Muscle layer of duodenum (tissue), 2 donors: ENCODE data around the gene TMEM33.

ENCODE experiments used
- H3K27ac ChIP-seq: one replicate; pipeline ENCODE4 v1.7.0; 2013; ENCODE audit warnings: mild to moderate bottlenecking, low read length
- H3K27me3 ChIP-seq: one replicate; pipeline ENCODE4 v1.7.0; 2013; ENCODE audit warnings: low read depth, mild to moderate bottlenecking, control low read depth, low read length
- H3K36me3 ChIP-seq, 2 donors: one replicate each; pipeline ENCODE4 v1.7.0; 2013; ENCODE audit warnings: low read length in 2 of 2, control low read depth in 1 of 2, mild to moderate bottlenecking in 1 of 2; ENCODE audit not compliant: insufficient read depth in 2 of 2, control insufficient read depth in 1 of 2
- H3K4me1 ChIP-seq, 2 donors: one replicate each; pipeline ENCODE4 v1.7.0; 2013; ENCODE audit warnings: low read length in 2 of 2, mild to moderate bottlenecking in 2 of 2, control low read depth in 1 of 2, moderate library complexity in 1 of 2; ENCODE audit not compliant: insufficient read depth in 2 of 2, control insufficient read depth in 1 of 2
- H3K4me3 ChIP-seq, 2 donors: one replicate each; pipeline ENCODE4 v1.7.0; 2013; ENCODE audit warnings: low read length in 2 of 2, low read depth in 1 of 2, mild to moderate bottlenecking in 1 of 2
- H3K9me3 ChIP-seq, 2 donors: one replicate each; pipeline ENCODE4 v1.7.0; 2013; ENCODE audit warnings: low read length in 2 of 2, control low read depth in 1 of 2, mild to moderate bottlenecking in 1 of 2; ENCODE audit not compliant: control insufficient read depth in 1 of 2
- donor health status: healthy.

TMEM33 gene

GRCh38 chr4:41940834-41941233, 5.6 kb downstream of the TMEM33 start:
- no peaks in the 10 kb centered on the region for H3K9me3 ChIP-seq
- H3K27me3 ChIP-seq: no peaks in the 10 kb centered on the region
- H3K36me3 ChIP-seq: peaks cover 16 to 19% of the 10 kb centered on the region in 2 donors
- no peak overlapping the region for H3K4me3 ChIP-seq
- H3K4me1 ChIP-seq: peaks cover 4 to 14% of the 10 kb centered on the region in 2 donors
- H3K27ac ChIP-seq: no peak overlapping the region

- no peaks in the 10 kb centered on the region for H3K9me3 ChIP-seq
- H3K4me3 ChIP-seq: no peak overlapping the region
- no peaks in the 10 kb centered on the region for H3K4me1 ChIP-seq
- H3K27me3 ChIP-seq: no peaks in the 10 kb centered on the region
- no peak overlapping the region for H3K27ac ChIP-seq
- peaks cover 24 to 25% of the 10 kb centered on the region in 2 donors for H3K36me3 ChIP-seq
These were observed 8.3 kb downstream of the TMEM33 start for GRCh38 chr4:41943506-41943905.

- Histone ChIP-seq H3K27me3 (no peaks in the 10 kb centered on the region), H3K9me3 (no peaks in the 10 kb centered on the region), H3K4me1 (no peaks in the 10 kb centered on the region), H3K36me3 (peaks cover 23 to 25% of the 10 kb centered on the region in 2 donors), H3K27ac (no peak overlapping the region), H3K4me3 (no peak overlapping the region)
These were observed 8.9 kb downstream of the TMEM33 start for GRCh38 chr4:41944089-41944488.

- no peaks in the 10 kb centered on the region for H3K9me3 ChIP-seq
- H3K4me1 ChIP-seq: no peaks in the 10 kb centered on the region
- no peak overlapping the region for H3K27ac ChIP-seq
- H3K36me3 ChIP-seq: peaks cover 43 to 58% of the 10 kb centered on the region in 2 donors
- no peaks in the 10 kb centered on the region for H3K27me3 ChIP-seq
- no peak overlapping the region for H3K4me3 ChIP-seq
These were observed 14.3 kb downstream of the TMEM33 start for GRCh38 chr4:41949531-41949930.

- Histone ChIP-seq H3K27me3 (no peaks in the 10 kb centered on the region), H3K36me3 (peaks cover 16 to 26% of the 10 kb centered on the region in 2 donors), H3K9me3 (no peaks in the 10 kb centered on the region), H3K27ac (no peak overlapping the region), H3K4me3 (no peak overlapping the region), H3K4me1 (no peaks in the 10 kb centered on the region)
These were observed 22.4 kb downstream of the TMEM33 start for GRCh38 chr4:41957634-41958033.

- peaks cover 0 to 3% of the 10 kb centered on the region in 2 donors for H3K36me3 ChIP-seq
- no peaks in the 10 kb centered on the region for H3K9me3 ChIP-seq
- H3K4me3 ChIP-seq: no peak overlapping the region
- no peak overlapping the region for H3K27ac ChIP-seq
- H3K4me1 ChIP-seq: no peaks in the 10 kb centered on the region
- no peaks in the 10 kb centered on the region for H3K27me3 ChIP-seq
These were observed 27.9 kb downstream of the TMEM33 start for GRCh38 chr4:41963105-41963504.

- Histone ChIP-seq H3K36me3 (no peaks in the 10 kb centered on the region), H3K27ac (no peak overlapping the region), H3K4me3 (no peak overlapping the region), H3K4me1 (no peaks in the 10 kb centered on the region), H3K27me3 (no peaks in the 10 kb centered on the region), H3K9me3 (no peaks in the 10 kb centered on the region)
These were observed 29.2 kb downstream of the TMEM33 start for GRCh38 chr4:41964401-41964800.

- H3K27ac ChIP-seq: no peak overlapping the region
- H3K4me1 ChIP-seq: no peaks in the 10 kb centered on the region
- H3K36me3 ChIP-seq: no peaks in the 10 kb centered on the region
- no peaks in the 10 kb centered on the region for H3K27me3 ChIP-seq
- no peaks in the 10 kb centered on the region for H3K9me3 ChIP-seq
- no peak overlapping the region for H3K4me3 ChIP-seq
These were observed 32.2 kb downstream of the TMEM33 start for GRCh38 chr4:41967392-41967791.

- Histone ChIP-seq H3K4me1 (no peaks in the 10 kb centered on the region), H3K36me3 (no peaks in the 10 kb centered on the region), H3K27me3 (no peaks in the 10 kb centered on the region), H3K4me3 (no peak overlapping the region), H3K27ac (no peak overlapping the region), H3K9me3 (no peaks in the 10 kb centered on the region)
These were observed 34.4 kb downstream of the TMEM33 start for GRCh38 chr4:41969671-41970070.

GRCh38 chr4:41975341-41975740, 40.1 kb downstream of the TMEM33 start:
- Histone ChIP-seq H3K4me1 (no peaks in the 10 kb centered on the region), H3K9me3 (no peaks in the 10 kb centered on the region), H3K27ac (no peak overlapping the region), H3K36me3 (no peaks in the 10 kb centered on the region), H3K27me3 (no peaks in the 10 kb centered on the region), H3K4me3 (no peak overlapping the region)

- H3K27me3 ChIP-seq: no peaks in the 10 kb centered on the region
- no peak overlapping the region for H3K4me3 ChIP-seq
- no peaks in the 10 kb centered on the region for H3K4me1 ChIP-seq
- H3K27ac ChIP-seq: no peak overlapping the region
- no peaks in the 10 kb centered on the region for H3K9me3 ChIP-seq
- no peaks in the 10 kb centered on the region for H3K36me3 ChIP-seq
These were observed 41.7 kb downstream of the TMEM33 start for GRCh38 chr4:41976775-41977516.

- H3K27ac ChIP-seq: no peak overlapping the region
These were observed 42.5 kb downstream of the TMEM33 start for GRCh38 chr4:41977709-41978108.

More at GRCh38 chr4:41977709-41978108, 42.5 kb downstream of the TMEM33 start:
- H3K36me3 ChIP-seq: no peaks in the 10 kb centered on the region
- no peaks in the 10 kb centered on the region for H3K9me3 ChIP-seq
- no peaks in the 10 kb centered on the region for H3K27me3 ChIP-seq
- no peak overlapping the region for H3K4me3 ChIP-seq
- no peaks in the 10 kb centered on the region for H3K4me1 ChIP-seq
